BLaER1 treated with 17β-estradiol and CSF1 and Interleukin-3, amounts not matched to agents 10 nM and 100 nM (cell line): ENCODE measurements around the gene NT5DC1.
A peak's percentile ranks its signal among the peaks of the same experiment; 100 is the strongest.

Source experiments
- H3K27ac ChIP-seq, 11 experiments: shearing (Covaris generic); formaldehyde crosslinking; 2 replicates each; pipeline ENCODE4 v1.8.1; 2022
- H3K27me3 ChIP-seq, 11 experiments: shearing (Covaris generic); formaldehyde crosslinking; 2 replicates each; pipeline ENCODE4 v1.8.1; 2022
- H3K36me3 ChIP-seq, 11 experiments: shearing (Covaris generic); formaldehyde crosslinking; 2 replicates each; pipeline ENCODE4 v1.8.1; 2022
- H3K4me1 ChIP-seq, 10 experiments: shearing (Covaris generic); formaldehyde crosslinking; 2 replicates each; pipeline ENCODE4 v1.8.1; 2022
- H3K4me2 ChIP-seq, 11 experiments: shearing (Covaris generic); formaldehyde crosslinking; 2 replicates each; pipeline ENCODE4 v1.8.1; 2022
- H3K4me3 ChIP-seq, 10 experiments: shearing (Covaris generic); formaldehyde crosslinking; 2 replicates each; pipeline ENCODE4 v1.8.1; 2022
- H3K9ac ChIP-seq, 11 experiments: shearing (Covaris generic); formaldehyde crosslinking; 2 replicates each; pipeline ENCODE4 v1.8.1; 2022
- H3K9me3 ChIP-seq, 11 experiments: shearing (Covaris generic); formaldehyde crosslinking; replicated peaks in 1 of 11; 2 replicates each; pipeline ENCODE4 v1.8.1; 2022
- H4K20me1 ChIP-seq, 11 experiments: shearing (Covaris generic); formaldehyde crosslinking; 2 replicates each; pipeline ENCODE4 v1.8.1; 2022
- Cebpa-rat ChIP-seq, 11 experiments: shearing (Covaris generic); IDR thresholded peaks; 2 replicates each; pipeline ENCODE4 v1.8.1; 2022

The NT5DC1 gene

DNA sequence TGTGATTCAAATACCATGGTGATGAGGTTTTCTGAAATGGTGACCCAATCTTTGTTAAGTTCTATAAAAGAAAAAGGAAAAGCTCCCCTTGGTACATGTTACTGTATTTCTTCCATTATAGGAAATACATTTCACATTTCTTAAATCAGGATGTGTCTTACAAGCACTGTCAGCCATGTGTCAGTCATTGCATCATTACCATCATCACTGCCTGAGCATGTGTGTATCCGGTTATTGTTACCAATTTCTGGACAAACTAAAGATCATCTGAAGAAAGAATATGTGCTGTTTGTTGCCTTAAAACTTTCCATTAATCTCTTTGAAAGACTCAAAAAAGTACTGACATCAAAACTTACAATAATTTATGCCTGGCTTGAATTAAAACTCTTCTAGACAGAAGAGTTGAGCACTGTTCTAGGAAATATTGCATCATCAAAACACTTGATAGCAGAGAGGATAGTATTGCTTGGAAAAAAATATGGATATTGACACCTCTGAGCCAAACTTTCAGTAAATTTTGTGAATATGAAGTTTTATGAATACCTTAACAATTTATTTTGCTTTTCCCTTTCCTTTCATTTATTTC is 186.2 kb downstream of the NT5DC1 start:
- Histone ChIP-seq H3K27ac (no peak overlapping the region), H3K27me3 (no peaks in the 10 kb centered on the region), H3K4me3 (no peak overlapping the region), H3K4me2 (no peak overlapping the region), H3K9ac (no peak overlapping the region), H4K20me1 (no peaks in the 10 kb centered on the region), H3K9me3 (no peaks in the 10 kb centered on the region; a peak in 1 of 22 replicates), H3K4me1 (peaks cover 0 to 26% (median 2%) of the 10 kb centered on the region in 10 experiments; a peak in 12 of 20 replicates), H3K36me3 (no peaks in the 10 kb centered on the region)
- TF ChIP-seq Cebpa-rat (IDR thresholded peaks at IDR 0.05), result no peak

DNA sequence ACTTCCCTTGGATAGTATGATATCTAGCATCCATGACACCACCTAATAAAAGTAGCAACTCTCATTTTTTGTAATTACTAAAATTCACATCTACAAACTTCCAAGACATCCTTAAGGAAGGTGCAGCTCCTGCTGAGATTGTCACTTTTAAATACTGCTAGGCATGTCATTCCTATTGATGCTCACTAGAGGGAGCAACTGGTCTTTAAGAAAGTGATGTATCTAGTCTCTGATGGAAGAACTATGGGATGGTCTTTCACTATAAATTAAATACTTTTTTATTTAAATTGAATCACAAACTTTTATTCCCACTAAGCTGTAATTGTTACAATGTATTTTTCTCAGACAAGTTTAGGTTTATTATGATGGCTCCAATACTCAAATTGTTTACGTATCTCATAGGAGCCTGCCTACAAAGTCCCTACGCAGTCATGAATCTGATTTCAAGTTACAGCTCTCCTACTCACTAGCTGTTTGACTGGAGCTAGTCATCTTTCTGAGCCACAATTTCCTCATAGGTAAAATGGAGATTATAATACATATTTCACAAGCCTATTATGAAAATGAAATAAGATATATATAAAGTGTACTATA is 187.1 kb downstream of the NT5DC1 start:
- Histone ChIP-seq H3K9me3 (no peaks in the 10 kb centered on the region; a peak in 1 of 22 replicates), H3K4me3 (no peak overlapping the region), H3K36me3 (no peaks in the 10 kb centered on the region), H3K4me2 (no peak overlapping the region), H3K9ac (no peak overlapping the region), H3K27ac (no peak overlapping the region), H3K27me3 (no peaks in the 10 kb centered on the region), H4K20me1 (no peaks in the 10 kb centered on the region), H3K4me1 (peaks cover 0 to 31% (median 6%) of the 10 kb centered on the region in 10 experiments; a peak in 12 of 20 replicates)
- no peak for TF ChIP-seq Cebpa-rat (IDR thresholded peaks at IDR 0.05)

DNA sequence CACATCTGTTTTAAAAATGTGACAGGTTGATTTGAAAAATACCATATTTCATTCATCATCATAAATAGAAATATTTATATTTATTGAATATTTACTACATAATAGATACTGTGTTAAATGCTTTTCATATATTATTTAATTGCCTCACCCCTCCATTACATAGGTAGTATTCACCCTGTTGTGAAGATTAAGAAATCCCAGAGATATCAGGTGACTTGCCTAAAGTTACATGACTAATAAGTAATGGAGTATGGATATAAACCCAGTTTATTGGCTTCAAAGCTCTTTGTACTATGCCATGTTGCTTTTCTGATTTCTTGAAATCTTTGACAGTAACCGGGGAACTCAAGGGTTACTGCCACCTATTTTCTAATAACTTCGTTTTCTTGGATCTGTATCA is 189.2 kb downstream of the NT5DC1 start:
- no peak overlapping the region for H3K27ac ChIP-seq
- no peaks in the 10 kb centered on the region for H3K27me3 ChIP-seq
- no peak overlapping the region for H3K4me3 ChIP-seq
- H3K4me1 ChIP-seq, result peaks cover 0 to 30% (median 6%) of the 10 kb centered on the region in 10 experiments; a peak in 12 of 20 replicates
- no peaks in the 10 kb centered on the region; a peak in 1 of 22 replicates for H3K9me3 ChIP-seq
- H3K36me3 ChIP-seq, result no peaks in the 10 kb centered on the region
- no peak for TF ChIP-seq Cebpa-rat (IDR thresholded peaks at IDR 0.05)
- no peaks in the 10 kb centered on the region for H4K20me1 ChIP-seq
- H3K9ac ChIP-seq, result no peak overlapping the region
- no peak overlapping the region for H3K4me2 ChIP-seq

DNA sequence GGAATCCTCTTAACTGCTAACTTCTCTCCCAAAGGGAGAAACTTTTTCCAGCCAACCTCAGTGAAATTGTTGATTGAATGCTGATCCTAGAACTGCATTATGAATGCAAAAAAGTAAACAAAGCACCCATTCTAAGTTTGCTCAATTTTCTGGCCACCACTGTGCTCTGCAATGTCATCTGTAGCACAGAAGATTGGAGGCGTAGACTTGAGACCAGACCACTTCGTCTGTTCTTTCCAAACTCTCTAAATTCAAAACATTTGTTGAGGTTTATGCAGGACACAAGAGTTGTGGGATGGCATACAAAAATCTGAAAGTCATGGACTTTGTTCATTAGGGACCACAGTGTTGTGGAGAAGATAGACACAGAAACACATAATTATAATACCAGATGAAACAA is 190.1 kb downstream of the NT5DC1 start:
- Histone ChIP-seq H3K27me3 (no peaks in the 10 kb centered on the region), H3K27ac (no peak overlapping the region), H3K4me2 (no peak overlapping the region), H3K9me3 (no peaks in the 10 kb centered on the region), H3K4me3 (no peak overlapping the region), H3K36me3 (no peaks in the 10 kb centered on the region), H3K4me1 (peaks cover 0 to 32% (median 6%) of the 10 kb centered on the region in 10 experiments; a peak in 12 of 20 replicates), H4K20me1 (no peaks in the 10 kb centered on the region), H3K9ac (no peak overlapping the region)
- no peak for TF ChIP-seq Cebpa-rat (IDR thresholded peaks at IDR 0.05)

DNA sequence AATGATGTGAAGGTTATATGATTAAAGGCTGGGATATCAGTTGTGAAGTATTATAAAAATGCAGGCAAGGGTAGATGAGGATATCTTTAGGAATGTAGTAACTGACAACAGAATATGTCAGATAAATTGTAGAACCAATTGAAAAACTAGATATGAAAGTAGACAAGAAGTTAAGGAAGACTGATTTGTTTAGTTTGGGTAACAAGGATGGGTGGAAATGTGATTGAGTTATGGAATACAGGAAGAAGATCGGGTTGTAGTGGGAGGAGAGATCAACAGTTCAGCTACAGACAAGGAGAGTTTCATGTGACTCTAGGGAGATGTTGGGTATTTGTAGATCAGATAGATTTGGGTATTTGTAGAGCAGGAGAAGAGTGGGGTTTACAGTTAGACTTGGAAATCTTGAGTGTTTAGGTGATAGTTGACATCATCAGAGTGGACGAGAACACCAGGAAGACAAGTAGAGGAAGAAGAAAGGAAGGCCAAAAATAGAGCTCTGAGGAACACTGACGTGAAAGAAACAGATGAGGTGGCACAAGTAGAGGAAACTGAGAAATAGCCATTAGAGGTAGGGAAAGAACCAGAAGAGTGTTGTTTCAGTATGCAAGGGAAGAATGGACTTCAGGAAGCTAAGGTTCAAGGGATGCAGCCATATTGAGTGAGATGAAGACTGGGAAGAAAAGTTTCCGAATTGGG is 191.2 kb downstream of the NT5DC1 start:
- no peak for TF ChIP-seq Cebpa-rat (IDR thresholded peaks at IDR 0.05)
- Histone ChIP-seq H3K4me2 (peak overlapping the region in 9 of 11 experiments; percentile 2 to 68 (median 28); a peak in 14 of 22 replicates), H3K27me3 (no peaks in the 10 kb centered on the region), H3K4me1 (peaks cover 0 to 39% (median 6%) of the 10 kb centered on the region in 10 experiments; a peak in 12 of 20 replicates), H3K9me3 (no peaks in the 10 kb centered on the region), H3K9ac (no peak overlapping the region), H3K27ac (peak overlapping the region in 2 of 11 experiments; percentile 20 to 32; a peak in 3 of 22 replicates), H4K20me1 (no peaks in the 10 kb centered on the region), H3K4me3 (no peak overlapping the region), H3K36me3 (no peaks in the 10 kb centered on the region)

DNA sequence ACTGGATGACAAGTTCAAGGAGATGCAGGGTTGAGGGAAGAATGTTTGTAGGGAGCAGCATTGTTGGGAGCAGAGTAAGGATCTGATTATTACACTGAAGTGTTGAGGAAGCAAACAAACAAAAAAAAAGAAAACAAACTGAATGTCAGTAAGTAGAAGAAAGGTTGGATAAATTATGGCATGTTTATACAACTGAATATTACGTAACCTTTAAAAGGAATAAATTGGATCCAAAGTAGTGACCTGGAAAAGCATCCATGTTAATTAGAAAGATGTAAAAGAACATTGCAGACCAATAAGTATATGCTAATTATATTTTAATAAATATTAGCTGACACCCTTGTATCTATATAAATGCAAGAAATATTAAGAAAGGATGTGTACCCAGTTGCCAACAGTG is 191.9 kb downstream of the NT5DC1 start:
- Histone ChIP-seq H3K4me2 (peak overlapping the region in 4 of 11 experiments; percentile 28 to 68 (median 55); a peak in 6 of 22 replicates), H3K27ac (no peak overlapping the region), H3K9ac (no peak overlapping the region), H3K4me1 (peaks cover 0 to 44% (median 6%) of the 10 kb centered on the region in 10 experiments; a peak in 12 of 20 replicates), H4K20me1 (no peaks in the 10 kb centered on the region), H3K4me3 (no peak overlapping the region), H3K36me3 (no peaks in the 10 kb centered on the region), H3K27me3 (no peaks in the 10 kb centered on the region), H3K9me3 (peaks cover 0 to 1% (median 0%) of the 10 kb centered on the region in 11 experiments; a peak in 2 of 22 replicates)
- no peak for TF ChIP-seq Cebpa-rat (IDR thresholded peaks at IDR 0.05)

DNA sequence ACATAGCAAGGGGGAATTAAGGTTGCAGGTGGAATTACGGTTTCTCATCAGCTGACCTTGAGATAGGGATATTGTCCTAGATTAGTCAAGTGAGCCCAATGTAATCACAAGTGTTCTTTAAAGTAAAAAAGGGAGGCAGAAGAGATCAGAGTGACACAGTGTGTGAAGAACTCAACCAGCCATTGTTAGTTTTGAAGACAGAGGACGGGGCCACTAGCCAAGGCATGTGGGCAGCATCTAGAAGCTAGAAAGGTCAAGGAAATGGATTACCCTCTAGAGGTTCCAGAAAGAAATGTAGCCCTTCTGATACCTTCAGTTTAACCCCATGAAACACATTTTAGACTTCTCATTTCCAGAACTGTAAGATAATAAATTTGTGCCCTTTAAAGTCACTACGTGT is 197.6 kb downstream of the NT5DC1 start:
- no peak for TF ChIP-seq Cebpa-rat (IDR thresholded peaks at IDR 0.05)
- peaks cover 8 to 20% (median 15%) of the 10 kb centered on the region in 11 experiments; a peak in 20 of 22 replicates for H3K9me3 ChIP-seq
- no peaks in the 10 kb centered on the region for H3K27me3 ChIP-seq
- 0 out of 22 replicates have a peak, but pooled peaks cover 0 to 5% (median 0%) of the 10 kb centered on the region in 11 experiments for H3K36me3 ChIP-seq
- H3K4me3 ChIP-seq, result no peak overlapping the region
- no peaks in the 10 kb centered on the region for H4K20me1 ChIP-seq
- H3K4me1 ChIP-seq, result peaks cover 0 to 59% (median 0%) of the 10 kb centered on the region in 10 experiments; a peak in 7 of 20 replicates
- H3K4me2 ChIP-seq, result peak overlapping the region in 2 of 11 experiments; percentile 53 to 55; a peak in 3 of 22 replicates
- no peak overlapping the region for H3K9ac ChIP-seq
- H3K27ac ChIP-seq, result peak overlapping the region in 1 of 11 experiments; percentile 35; a peak in 3 of 22 replicates

DNA sequence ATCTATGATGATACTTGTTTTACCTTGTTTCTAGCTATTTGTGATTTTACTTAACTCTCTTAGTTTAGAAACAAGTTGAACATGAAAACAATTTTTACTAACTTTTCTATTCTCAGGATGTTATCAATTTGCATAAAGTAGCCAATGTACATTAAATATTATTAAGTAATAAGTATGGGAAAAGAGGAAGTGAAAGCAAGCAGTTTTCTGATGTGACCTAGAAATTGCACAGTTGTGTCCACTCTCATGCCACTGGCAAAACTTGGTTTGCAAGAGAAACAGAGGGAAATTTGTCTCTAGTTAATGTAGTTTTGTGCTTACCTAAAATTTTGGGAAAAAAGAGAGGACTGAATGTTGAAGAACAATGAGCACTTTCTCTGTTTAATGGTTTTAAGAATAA is 198.3 kb downstream of the NT5DC1 start:
- no peaks in the 10 kb centered on the region for H4K20me1 ChIP-seq
- H3K36me3 ChIP-seq, result 0 out of 22 replicates have a peak, but pooled peaks cover 0 to 5% (median 0%) of the 10 kb centered on the region in 11 experiments
- H3K4me2 ChIP-seq, result peak overlapping the region in 3 of 11 experiments; percentile 41 to 55 (median 53); a peak in 4 of 22 replicates
- H3K27me3 ChIP-seq, result no peaks in the 10 kb centered on the region
- TF ChIP-seq Cebpa-rat (IDR thresholded peaks at IDR 0.05), result no peak
- H3K9me3 ChIP-seq, result peaks cover 8 to 20% (median 15%) of the 10 kb centered on the region in 11 experiments; a peak in 20 of 22 replicates
- no peak overlapping the region for H3K4me3 ChIP-seq
- peaks cover 0 to 66% (median 0%) of the 10 kb centered on the region in 10 experiments; a peak in 7 of 20 replicates for H3K4me1 ChIP-seq
- H3K9ac ChIP-seq, result no peak overlapping the region
- H3K27ac ChIP-seq, result peak overlapping the region in 1 of 11 experiments; percentile 35; a peak in 1 of 22 replicates
